HG02970 (cell line): ENCODE measurements around the gene SLIT3.
A peak's percentile ranks its signal among the peaks of the same experiment; 100 is the strongest.

Experiments used
- ATAC-seq: cut with Tn5 transposase; IDR thresholded peaks from one replicate; pipeline ENCODE4 v1.9.1; 2021; ENCODE audit warnings: mild to moderate bottlenecking, moderate library complexity, moderate number of reproducible peaks; ENCODE audit not compliant: unreplicated experiment, low FRiP score

The SLIT3 gene

DNA sequence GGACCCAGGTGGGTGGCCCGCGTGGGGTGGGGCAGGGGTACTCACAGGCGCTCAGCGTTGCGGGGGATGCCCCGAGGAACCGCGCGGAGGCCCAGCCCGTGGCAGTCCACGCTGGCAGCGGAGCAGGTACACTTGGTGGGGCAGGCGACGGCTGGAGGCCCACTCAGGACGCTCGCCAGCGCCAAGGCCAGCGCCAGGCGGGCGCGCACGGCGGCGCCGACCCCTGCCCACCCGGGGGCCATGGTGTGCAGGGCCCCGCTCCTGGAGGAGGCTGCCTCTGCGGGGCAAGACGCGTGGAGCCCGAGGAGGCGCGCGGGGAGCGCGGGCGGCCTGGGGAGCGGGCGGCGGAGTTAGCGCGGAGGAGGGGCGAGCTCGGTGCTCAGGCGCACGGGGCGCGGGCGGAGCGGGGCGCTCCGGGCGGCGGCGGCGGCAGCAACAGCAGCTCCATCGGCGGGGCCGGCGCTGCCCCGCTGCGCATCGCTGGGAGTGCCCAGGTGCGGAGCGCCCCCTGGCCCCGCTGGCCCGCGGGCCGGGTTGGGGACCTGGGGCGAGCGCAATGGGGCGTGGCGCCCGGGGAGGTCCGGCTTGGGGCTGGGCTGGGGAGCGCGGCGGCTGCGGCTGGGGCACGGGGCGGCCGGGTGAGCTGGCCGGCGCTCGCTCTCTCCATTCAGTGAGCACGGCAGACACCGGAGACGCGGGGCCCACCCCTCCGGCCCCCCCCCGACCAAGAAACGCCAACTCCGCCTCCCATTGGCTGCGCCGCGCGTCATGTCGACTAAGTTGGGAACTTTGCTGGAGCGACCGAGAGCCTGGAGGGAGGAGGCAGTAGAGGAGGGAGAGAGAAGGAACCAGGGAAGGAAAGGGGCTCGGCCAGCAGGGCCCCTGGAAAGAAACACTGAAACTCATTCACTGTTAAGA, at the start of gene SLIT3:
Gene SLIT3 (minus strand): TSS at position 672 of the 918 bp plus-strand sequence. CDS start 430 bp downstream, at position 242.
- no peak for ATAC-seq

GRCh38 chr5:169350016-169350415, 49.1 kb upstream of the SLIT3 start:
- ATAC-seq = no peak

- ATAC-seq = no peak
Measured at GRCh38 chr5:169347786-169348185, 46.8 kb upstream of the SLIT3 start.

- no peak for ATAC-seq
Measured at GRCh38 chr5:169344629-169345028, 43.7 kb upstream of the SLIT3 start.

- no peak for ATAC-seq
Measured at GRCh38 chr5:169343766-169344165, 42.8 kb upstream of the SLIT3 start.

DNA sequence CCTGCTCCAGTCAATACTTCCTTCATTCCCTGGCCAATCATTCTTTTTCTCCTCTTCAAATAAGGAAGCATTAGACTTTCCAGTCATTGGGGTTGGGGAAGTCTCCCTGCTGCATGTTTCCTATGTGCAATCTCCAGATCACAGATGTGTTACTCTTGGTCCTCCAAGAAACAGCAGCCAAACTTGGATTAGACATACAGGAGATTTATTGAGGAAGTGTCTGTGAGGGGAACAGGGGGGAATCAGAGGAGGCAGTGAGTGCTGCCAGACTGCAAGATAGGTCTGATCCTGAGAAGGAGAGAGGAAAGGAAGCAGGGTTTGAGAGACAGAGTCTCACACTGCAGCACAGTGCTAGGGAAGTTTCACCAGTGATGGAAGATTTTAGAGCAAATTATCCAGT, 40.6 kb upstream of the SLIT3 start:
- no peak for ATAC-seq

- ATAC-seq = peak; percentile 69
Measured at GRCh38 chr5:169339869-169340268, 38.9 kb upstream of the SLIT3 start.

DNA sequence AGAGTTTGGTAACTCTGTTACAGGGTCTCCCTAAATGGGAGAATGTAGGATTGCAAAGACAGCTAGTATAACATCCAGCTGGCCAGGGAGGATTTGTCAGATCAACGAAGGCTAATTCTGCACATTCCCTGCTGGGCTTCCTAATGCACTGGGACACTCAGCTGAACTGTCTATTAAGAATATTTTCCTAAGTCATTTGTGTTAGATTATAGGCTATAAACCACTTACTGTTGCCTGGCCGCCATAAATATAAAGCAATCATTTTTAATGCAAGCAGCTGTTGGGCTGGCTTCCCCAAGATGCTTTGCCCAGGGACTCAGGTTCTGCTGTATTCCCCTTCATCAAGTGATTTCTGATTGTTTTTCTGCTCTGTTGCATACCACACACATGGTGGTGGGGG, 35.3 kb upstream of the SLIT3 start:
- ATAC-seq = no peak

GRCh38 chr5:169335806-169336205, 34.9 kb upstream of the SLIT3 start:
- no peak for ATAC-seq

DNA sequence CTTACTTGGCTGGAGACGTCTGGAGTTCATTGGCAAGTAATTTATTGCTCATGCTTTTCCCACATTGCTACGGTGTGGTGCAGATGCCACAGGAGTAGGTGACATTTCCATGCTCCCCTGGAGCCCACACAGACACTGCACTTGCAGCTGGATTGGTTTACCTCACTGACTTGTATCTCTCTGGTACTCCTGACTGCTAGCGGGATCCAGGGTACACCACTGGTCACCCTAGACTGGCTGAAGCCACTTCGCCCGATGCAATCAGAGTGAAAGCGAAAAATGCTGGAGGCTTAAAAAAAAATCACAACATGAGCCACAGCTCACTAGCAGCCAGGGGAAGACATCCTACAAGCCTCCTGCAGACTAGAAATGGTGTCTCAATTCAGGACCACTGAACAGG, 32.6 kb upstream of the SLIT3 start:
- no peak for ATAC-seq

- ATAC-seq = no peak
Measured at GRCh38 chr5:169331292-169331852, 30.4 kb upstream of the SLIT3 start.

- no peak for ATAC-seq
Measured at GRCh38 chr5:169328401-169328800, 27.5 kb upstream of the SLIT3 start.

- no peak for ATAC-seq
Measured at GRCh38 chr5:169325273-169325672, 24.3 kb upstream of the SLIT3 start.

DNA sequence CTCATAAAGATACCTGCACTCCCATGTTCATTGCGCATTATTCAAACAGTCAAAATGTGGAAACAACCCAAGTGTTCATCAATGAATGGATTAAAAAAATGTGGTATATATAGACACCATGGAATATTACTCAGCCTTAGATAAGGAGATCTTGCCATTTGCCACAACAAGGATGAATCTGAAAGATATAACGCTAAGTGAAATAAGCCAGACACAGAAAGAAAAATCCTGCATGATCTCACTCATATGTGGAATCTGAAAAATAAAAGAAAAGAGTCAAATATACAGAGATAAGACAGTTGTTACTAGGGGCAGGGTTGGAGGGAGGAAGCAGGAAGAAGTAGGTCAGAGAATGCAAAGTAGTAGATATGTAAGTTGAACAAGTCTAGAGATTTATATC, 17.6 kb upstream of the SLIT3 start:
- ATAC-seq = no peak

DNA sequence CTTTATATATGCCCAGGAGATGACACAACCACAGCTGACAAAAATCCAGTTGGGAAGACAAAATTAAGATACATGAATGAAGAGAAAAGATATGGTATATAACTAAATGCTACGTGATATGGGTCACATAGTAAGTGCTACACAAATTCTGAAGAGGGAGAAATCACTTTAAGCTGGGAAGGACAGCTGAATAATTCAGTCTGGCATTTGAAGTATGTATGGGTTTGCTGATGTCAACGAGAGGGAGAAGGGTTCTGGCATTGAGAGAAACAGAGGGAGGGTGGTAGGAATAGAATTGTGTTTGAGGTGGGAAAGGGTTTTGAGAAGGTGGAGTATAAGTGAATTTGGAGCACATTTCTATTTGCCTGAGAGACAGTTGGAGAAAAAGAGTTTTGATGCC, 6.7 kb upstream of the SLIT3 start:
- ATAC-seq = no peak

DNA sequence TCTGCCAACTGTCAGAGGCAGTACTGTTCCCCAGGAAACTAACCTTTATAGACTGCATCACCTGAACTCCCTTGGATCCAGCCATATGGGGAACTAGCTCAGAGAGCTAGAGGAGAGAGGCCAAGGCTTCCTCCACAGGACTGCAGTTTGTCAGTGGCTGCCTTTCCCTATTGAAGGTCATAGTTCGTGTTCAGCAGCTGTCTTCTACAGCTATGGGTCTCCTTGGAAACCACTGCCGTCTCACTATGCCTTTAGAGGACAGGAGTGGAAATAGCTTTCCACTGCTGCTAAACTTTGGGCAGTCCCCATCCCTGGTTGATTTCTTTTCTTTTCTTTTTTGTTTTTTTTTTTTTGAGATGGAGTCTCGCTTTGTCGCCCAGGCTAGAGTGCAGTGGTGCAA, 4.4 kb upstream of the SLIT3 start:
- ATAC-seq = no peak

DNA sequence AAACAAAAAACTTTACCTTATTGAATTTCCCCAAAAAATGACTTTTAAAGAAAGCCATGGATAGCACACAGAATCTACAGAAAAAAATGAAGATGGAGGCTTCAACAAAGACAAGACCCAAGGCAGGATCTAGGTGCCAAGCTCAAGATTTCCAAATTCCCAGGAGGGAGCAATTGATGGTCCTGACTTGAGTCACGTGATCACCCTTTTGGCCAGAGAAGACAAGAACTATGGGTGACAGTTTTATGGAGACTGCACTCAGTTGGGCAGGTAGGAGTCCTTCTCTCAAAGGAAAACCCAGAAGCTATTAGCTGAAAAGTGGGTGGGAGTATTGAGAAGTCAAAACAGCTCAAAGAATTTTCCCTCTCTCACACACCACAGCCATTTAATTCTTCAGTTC, 3.2 kb upstream of the SLIT3 start:
- no peak for ATAC-seq

- no peak for ATAC-seq
Measured at GRCh38 chr5:169303119-169303515, 2.2 kb upstream of the SLIT3 start.

GRCh38 chr5:169302491-169303118, 1.7 kb upstream of the SLIT3 start:
- ATAC-seq = peak; percentile 70

GRCh38 chr5:169301986-169302385, 1.0 kb upstream of the SLIT3 start:
- ATAC-seq = peak; percentile 26

DNA sequence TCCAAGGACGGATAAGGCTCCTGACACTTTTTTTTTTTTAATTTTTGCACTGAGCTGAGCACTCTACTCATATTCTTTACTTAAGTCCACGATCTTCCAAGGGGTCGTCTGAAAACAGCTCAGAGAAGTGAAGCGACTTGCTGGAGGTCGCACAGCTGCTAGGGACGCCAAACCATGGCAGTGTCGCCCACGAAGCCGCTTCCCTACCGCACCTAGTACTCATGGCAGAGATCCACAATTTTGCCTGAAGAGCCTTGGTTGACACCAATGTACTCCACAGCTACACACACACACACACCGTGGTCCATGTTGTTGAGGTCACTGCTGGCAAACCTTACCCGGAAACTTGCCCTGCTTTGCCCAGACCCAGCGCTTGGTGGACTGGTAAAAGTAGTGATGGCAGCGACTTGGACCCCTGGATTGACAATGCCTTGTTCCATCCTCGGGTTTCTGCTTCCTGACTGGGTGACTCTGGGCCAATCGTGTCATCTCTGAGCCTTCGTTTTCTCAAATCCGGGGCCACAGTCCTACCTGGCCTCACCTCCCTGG, 521 bp upstream of the SLIT3 start:
- no peak for ATAC-seq
